ENCODE data around the gene CCDC33. TPM values are rescaled to one million over a fixed set of nuclear protein-coding genes. Genes with fewer than 3 reads are reported as not detected.

The CCDC33 gene
- total RNA-seq, 1 experiment from 2014 or later, result 10.6 TPM

DNA sequence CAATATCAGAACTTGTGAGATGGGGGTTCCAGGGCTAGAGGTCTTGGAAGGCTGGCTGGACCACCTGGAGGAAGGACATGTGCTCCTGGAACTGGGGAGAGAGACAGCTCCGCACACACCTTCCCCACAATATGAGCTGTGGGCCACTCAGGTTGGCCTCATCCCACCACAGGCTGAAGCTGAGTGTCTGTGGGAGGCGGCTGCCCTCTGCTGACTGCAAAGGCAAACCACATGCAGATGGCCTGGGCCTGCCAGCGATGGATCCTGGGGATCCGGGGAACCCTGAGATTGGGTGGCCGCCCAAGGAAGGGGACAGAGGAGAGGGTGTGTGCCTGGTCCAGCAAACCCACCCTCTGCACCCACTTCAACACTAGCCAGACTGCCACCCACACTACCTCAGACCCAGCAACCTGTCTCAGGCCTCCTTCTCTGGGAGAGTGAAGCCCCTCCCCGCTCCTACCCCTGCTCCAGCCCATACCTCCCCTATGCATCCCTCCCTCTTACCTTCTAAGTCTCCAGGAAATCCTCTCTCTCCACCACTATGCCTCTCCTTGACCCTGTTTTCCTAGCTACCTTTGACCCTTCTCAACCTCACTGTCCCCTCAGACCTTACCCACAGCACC is 86.5 kb downstream of the CCDC33 start:
- DNase-seq (ENCODE audit: low spot score) (peak; percentile 85), ATAC-seq (peak; percentile 68)
- Mint-ChIP-seq H3K9me3 (no peaks in the 10 kb centered on the region), H3K27ac (no peak overlapping the region), H3K4me3 (no peak overlapping the region), H3K36me3 (no peaks in the 10 kb centered on the region), H3K4me1 (peaks cover 43% of the 10 kb centered on the region), H3K27me3 (ENCODE audit: low read depth) (no peaks in the 10 kb centered on the region; the same call in none of the 2 replicates)
- POLR2A ChIA-PET, result interaction anchor here (0.5 to 1.4 kb wide), 3 partner anchors 11 to 51 kb away, joined by 3 read pairs; no protein-coding TSS in a partner anchor
- CTCF ChIA-PET, result interaction anchor here (0.5 to 17.1 kb wide), 43 partner anchors 10 to 952 kb away, joined by 3 to 347 read pairs (median 5); partner anchors contain the start of genes ISLR, ISLR2 and PML
- TF ChIP-seq, protein P1, sequence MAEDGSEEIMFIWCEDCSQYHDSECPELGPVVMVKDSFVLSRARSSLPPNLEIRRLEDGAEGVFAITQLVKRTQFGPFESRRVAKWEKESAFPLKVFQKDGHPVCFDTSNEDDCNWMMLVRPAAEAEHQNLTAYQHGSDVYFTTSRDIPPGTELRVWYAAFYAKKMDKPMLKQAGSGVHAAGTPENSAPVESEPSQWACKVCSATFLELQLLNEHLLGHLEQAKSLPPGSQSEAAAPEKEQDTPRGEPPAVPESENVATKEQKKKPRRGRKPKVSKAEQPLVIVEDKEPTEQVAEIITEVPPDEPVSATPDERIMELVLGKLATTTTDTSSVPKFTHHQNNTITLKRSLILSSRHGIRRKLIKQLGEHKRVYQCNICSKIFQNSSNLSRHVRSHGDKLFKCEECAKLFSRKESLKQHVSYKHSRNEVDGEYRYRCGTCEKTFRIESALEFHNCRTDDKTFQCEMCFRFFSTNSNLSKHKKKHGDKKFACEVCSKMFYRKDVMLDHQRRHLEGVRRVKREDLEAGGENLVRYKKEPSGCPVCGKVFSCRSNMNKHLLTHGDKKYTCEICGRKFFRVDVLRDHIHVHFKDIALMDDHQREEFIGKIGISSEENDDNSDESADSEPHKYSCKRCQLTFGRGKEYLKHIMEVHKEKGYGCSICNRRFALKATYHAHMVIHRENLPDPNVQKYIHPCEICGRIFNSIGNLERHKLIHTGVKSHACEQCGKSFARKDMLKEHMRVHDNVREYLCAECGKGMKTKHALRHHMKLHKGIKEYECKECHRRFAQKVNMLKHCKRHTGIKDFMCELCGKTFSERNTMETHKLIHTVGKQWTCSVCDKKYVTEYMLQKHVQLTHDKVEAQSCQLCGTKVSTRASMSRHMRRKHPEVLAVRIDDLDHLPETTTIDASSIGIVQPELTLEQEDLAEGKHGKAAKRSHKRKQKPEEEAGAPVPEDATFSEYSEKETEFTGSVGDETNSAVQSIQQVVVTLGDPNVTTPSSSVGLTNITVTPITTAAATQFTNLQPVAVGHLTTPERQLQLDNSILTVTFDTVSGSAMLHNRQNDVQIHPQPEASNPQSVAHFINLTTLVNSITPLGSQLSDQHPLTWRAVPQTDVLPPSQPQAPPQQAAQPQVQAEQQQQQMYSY (CRISPR knock-in tag; IDR thresholded peaks at IDR 0.05), result 0 out of 2 replicates have a peak, but pooled peaks have one; percentile 25
- 0 out of 2 replicates have a peak, but pooled peaks have one; percentile 58 for TF ChIP-seq ETV6 (CRISPR knock-in tag; IDR thresholded peaks at IDR 0.05)
- TF ChIP-seq, protein P2, sequence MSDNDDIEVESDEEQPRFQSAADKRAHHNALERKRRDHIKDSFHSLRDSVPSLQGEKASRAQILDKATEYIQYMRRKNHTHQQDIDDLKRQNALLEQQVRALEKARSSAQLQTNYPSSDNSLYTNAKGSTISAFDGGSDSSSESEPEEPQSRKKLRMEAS (CRISPR knock-in tag; IDR thresholded peaks at IDR 0.05), result peak; percentile 42; the same call in 1 of the 2 replicates
- TF ChIP-seq, protein P3, sequence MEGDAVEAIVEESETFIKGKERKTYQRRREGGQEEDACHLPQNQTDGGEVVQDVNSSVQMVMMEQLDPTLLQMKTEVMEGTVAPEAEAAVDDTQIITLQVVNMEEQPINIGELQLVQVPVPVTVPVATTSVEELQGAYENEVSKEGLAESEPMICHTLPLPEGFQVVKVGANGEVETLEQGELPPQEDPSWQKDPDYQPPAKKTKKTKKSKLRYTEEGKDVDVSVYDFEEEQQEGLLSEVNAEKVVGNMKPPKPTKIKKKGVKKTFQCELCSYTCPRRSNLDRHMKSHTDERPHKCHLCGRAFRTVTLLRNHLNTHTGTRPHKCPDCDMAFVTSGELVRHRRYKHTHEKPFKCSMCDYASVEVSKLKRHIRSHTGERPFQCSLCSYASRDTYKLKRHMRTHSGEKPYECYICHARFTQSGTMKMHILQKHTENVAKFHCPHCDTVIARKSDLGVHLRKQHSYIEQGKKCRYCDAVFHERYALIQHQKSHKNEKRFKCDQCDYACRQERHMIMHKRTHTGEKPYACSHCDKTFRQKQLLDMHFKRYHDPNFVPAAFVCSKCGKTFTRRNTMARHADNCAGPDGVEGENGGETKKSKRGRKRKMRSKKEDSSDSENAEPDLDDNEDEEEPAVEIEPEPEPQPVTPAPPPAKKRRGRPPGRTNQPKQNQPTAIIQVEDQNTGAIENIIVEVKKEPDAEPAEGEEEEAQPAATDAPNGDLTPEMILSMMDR (IDR thresholded peaks at IDR 0.05), result peak; percentile 66
- TF ChIP-seq, protein P4, sequence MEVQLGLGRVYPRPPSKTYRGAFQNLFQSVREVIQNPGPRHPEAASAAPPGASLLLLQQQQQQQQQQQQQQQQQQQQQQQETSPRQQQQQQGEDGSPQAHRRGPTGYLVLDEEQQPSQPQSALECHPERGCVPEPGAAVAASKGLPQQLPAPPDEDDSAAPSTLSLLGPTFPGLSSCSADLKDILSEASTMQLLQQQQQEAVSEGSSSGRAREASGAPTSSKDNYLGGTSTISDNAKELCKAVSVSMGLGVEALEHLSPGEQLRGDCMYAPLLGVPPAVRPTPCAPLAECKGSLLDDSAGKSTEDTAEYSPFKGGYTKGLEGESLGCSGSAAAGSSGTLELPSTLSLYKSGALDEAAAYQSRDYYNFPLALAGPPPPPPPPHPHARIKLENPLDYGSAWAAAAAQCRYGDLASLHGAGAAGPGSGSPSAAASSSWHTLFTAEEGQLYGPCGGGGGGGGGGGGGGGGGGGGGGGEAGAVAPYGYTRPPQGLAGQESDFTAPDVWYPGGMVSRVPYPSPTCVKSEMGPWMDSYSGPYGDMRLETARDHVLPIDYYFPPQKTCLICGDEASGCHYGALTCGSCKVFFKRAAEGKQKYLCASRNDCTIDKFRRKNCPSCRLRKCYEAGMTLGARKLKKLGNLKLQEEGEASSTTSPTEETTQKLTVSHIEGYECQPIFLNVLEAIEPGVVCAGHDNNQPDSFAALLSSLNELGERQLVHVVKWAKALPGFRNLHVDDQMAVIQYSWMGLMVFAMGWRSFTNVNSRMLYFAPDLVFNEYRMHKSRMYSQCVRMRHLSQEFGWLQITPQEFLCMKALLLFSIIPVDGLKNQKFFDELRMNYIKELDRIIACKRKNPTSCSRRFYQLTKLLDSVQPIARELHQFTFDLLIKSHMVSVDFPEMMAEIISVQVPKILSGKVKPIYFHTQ (CRISPR knock-in tag; IDR thresholded peaks at IDR 0.05), result no peak
- no peak for TF ChIP-seq NR2C2 (CRISPR knock-in tag; IDR thresholded peaks at IDR 0.05)

DNA sequence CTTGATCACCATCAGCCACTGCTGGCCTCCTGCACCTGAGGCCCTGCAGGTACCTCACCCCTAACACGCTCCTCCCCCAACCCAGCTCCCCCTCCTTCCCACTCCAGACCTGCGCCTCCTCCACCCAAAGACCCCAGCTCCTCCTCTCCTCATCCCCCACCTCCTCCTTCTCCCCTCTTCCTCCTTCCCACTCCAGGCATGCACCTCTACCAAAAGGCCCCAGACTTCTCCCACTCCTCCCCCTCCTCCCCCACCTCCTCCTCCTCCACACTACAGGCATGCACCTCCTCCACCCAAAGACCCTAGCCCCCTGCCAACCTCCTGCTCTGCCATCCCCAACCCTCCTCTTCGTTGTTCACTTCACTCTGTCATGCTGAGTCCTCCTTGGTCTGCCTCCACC is 88.6 kb downstream of the CCDC33 start:
- POLR2A ChIA-PET, result no interaction called here
- no peak for ATAC-seq
- H3K27me3 Mint-ChIP-seq (ENCODE audit: low read depth), result no peaks in the 10 kb centered on the region; the same call in none of the 2 replicates
- H3K9me3 Mint-ChIP-seq, result no peaks in the 10 kb centered on the region
- CTCF ChIA-PET, result interaction anchor here (0.7 to 17.1 kb wide), 4 partner anchors 15 to 375 kb away, joined by 3 to 347 read pairs (median 4); no protein-coding TSS in a partner anchor
- H3K36me3 Mint-ChIP-seq, result no peaks in the 10 kb centered on the region
- H3K4me1 Mint-ChIP-seq, result peaks cover 42% of the 10 kb centered on the region
- H3K27ac Mint-ChIP-seq, result no peak overlapping the region
- TF ChIP-seq, protein P5, sequence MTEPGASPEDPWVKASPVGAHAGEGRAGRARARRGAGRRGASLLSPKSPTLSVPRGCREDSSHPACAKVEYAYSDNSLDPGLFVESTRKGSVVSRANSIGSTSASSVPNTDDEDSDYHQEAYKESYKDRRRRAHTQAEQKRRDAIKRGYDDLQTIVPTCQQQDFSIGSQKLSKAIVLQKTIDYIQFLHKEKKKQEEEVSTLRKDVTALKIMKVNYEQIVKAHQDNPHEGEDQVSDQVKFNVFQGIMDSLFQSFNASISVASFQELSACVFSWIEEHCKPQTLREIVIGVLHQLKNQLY (CRISPR knock-in tag; IDR thresholded peaks at IDR 0.05), result no peak
- TF ChIP-seq ZNF219 (CRISPR knock-in tag; IDR thresholded peaks at IDR 0.05; ENCODE audit: borderline replicate concordance) (no peak), ZNF138 (CRISPR knock-in tag; conservative IDR thresholded peaks at IDR 0.05) (no peak), FOXK1 (CRISPR knock-in tag; IDR thresholded peaks at IDR 0.05) (no peak), ZNF416 (CRISPR knock-in tag; IDR thresholded peaks at IDR 0.05) (no peak)
- TF ChIP-seq, protein P6, sequence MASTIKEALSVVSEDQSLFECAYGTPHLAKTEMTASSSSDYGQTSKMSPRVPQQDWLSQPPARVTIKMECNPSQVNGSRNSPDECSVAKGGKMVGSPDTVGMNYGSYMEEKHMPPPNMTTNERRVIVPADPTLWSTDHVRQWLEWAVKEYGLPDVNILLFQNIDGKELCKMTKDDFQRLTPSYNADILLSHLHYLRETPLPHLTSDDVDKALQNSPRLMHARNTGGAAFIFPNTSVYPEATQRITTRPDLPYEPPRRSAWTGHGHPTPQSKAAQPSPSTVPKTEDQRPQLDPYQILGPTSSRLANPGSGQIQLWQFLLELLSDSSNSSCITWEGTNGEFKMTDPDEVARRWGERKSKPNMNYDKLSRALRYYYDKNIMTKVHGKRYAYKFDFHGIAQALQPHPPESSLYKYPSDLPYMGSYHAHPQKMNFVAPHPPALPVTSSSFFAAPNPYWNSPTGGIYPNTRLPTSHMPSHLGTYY (CRISPR knock-in tag; IDR thresholded peaks at IDR 0.05), result no peak
- no peak for DNase-seq (ENCODE audit: low spot score)
- no peak overlapping the region for H3K4me3 Mint-ChIP-seq

Measured in WTC11 (cell line).